Measurements from ENCODE around the gene PCDHB8.

GRCh38 chr5:141182248-141182647 is 4.7 kb downstream of the PCDHB8 start, which contains the start of gene PCDHB16:
- TF ChIP-seq CTCF (IDR thresholded peaks at IDR 0.05 in 2 of 3, conservative IDR thresholded peaks at IDR 0.05 in 1 of 3; ENCODE audit: control insufficient read depth in 2 of 3, extremely low read depth in 1 of 3, insufficient read depth in 1 of 3, low read depth in 3 of 3, low read length in 3 of 3) (no peak; a peak in 1 of 6 replicates), SUZ12 (IDR thresholded peaks at IDR 0.05; ENCODE audit: unreplicated experiment) (no peak)

All from GM12878 (cell line).